ENCODE results near the gene THUMPD3.

Gene THUMPD3

DNA sequence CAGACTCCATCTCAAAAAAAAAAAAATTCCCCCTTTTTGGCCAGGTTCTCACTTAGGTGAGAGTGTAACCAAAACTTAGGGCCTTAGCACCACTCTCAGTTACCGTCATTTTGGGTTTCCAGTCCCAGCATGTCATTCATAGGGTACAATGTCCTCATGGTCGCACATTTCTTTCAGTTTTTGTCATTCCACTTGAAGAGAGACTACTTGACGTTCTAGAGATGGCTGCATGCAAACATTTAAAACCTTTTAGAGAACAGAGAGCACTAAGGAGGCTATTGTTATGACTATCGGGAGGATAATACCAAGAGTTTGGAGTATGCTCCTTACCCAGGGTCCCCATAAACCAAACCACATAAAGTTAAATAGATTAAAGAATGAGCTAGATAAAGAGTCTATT lies 37.9 kb upstream of the THUMPD3 start:
- WGBS (ENCODE audit: extremely low coverage, insufficient coverage, insufficient read length), result no CpG with 5 or more reads among the region's 4 CpGs
- Histone ChIP-seq H2BK12ac (ENCODE audit: low read length) (no peak overlapping the region), H4K12ac (ENCODE audit: low read depth, low read length) (no peak overlapping the region)

GRCh38 chr3:9327578-9327977 lies 35.3 kb upstream of the THUMPD3 start:
- no peaks in the 10 kb centered on the region for H3K79me2 ChIP-seq (ENCODE audit: control insufficient read depth, insufficient read depth, low read length, poor library complexity)
- H4K8ac ChIP-seq (ENCODE audit: low read depth, low read length), result no peak overlapping the region
- DNase-seq, result no peak
- no peak overlapping the region for H3K4me2 ChIP-seq (ENCODE audit: low read length)
- H2AFZ ChIP-seq (ENCODE audit: insufficient read depth, low read length, poor library complexity), result no peak overlapping the region
- no peak overlapping the region for H4K12ac ChIP-seq (ENCODE audit: low read depth, low read length)
- no CpG with 5 or more reads among the region's 1 CpG for WGBS (ENCODE audit: extremely low coverage, insufficient coverage, insufficient read length)
- H2AK5ac ChIP-seq (ENCODE audit: low read length), result no peak overlapping the region
- no peak overlapping the region for H2BK12ac ChIP-seq (ENCODE audit: low read length)
- H3K27ac ChIP-seq (ENCODE audit: low read depth, low read length), result no peak overlapping the region
- no peak overlapping the region for H3K23ac ChIP-seq (ENCODE audit: low read length)
- no peak overlapping the region for H3K4ac ChIP-seq (ENCODE audit: low read depth, low read length)
- no peaks in the 10 kb centered on the region for H3K4me1 ChIP-seq (ENCODE audit: control insufficient read depth in 1 of 2, insufficient read depth in 2 of 2, low read length in 2 of 2)
- no peaks in the 10 kb centered on the region for H3K36me3 ChIP-seq (ENCODE audit: control insufficient read depth in 1 of 2, insufficient read depth in 2 of 2, low read length in 2 of 2)
- no peak overlapping the region for H3K4me3 ChIP-seq (ENCODE audit: low read depth, low read length)
- no peak overlapping the region for H3K9ac ChIP-seq (ENCODE audit: low read length)
- H3K79me1 ChIP-seq (ENCODE audit: low read length), result no peaks in the 10 kb centered on the region
- H3K9me3 ChIP-seq (ENCODE audit: insufficient read depth, low read depth, low read length), result no peaks in the 10 kb centered on the region
- H3K18ac ChIP-seq (ENCODE audit: low read length), result no peak overlapping the region
- no peak overlapping the region for H2BK120ac ChIP-seq (ENCODE audit: insufficient read depth, low read length, poor library complexity)
- no peak overlapping the region for H4K91ac ChIP-seq (ENCODE audit: low read depth, low read length)
- no peak overlapping the region for H2BK5ac ChIP-seq (ENCODE audit: low read depth, low read length, poor library complexity)
- H3K27me3 ChIP-seq (ENCODE audit: insufficient read depth, low read length), result no peaks in the 10 kb centered on the region
- H3K14ac ChIP-seq (ENCODE audit: low read length), result no peak overlapping the region

More for the DNA sequence above, 37.9 kb upstream of the THUMPD3 start:
- no peak overlapping the region for H2BK5ac ChIP-seq (ENCODE audit: low read depth, low read length, poor library complexity)
- no peak for DNase-seq
- no peaks in the 10 kb centered on the region for H3K27me3 ChIP-seq (ENCODE audit: insufficient read depth, low read length)
- H3K79me1 ChIP-seq (ENCODE audit: low read length), result no peaks in the 10 kb centered on the region
- H4K8ac ChIP-seq (ENCODE audit: low read depth, low read length), result no peak overlapping the region
- no peak overlapping the region for H3K4me2 ChIP-seq (ENCODE audit: low read length)
- no peak overlapping the region for H3K4ac ChIP-seq (ENCODE audit: low read depth, low read length)
- H3K23ac ChIP-seq (ENCODE audit: low read length), result no peak overlapping the region
- no peak overlapping the region for H3K27ac ChIP-seq (ENCODE audit: low read depth, low read length)
- H2AFZ ChIP-seq (ENCODE audit: insufficient read depth, low read length, poor library complexity), result no peak overlapping the region
- no peaks in the 10 kb centered on the region for H3K4me1 ChIP-seq (ENCODE audit: control insufficient read depth in 1 of 2, insufficient read depth in 2 of 2, low read length in 2 of 2)
- no peak overlapping the region for H2AK5ac ChIP-seq (ENCODE audit: low read length)
- H3K4me3 ChIP-seq (ENCODE audit: low read depth, low read length), result no peak overlapping the region
- H4K91ac ChIP-seq (ENCODE audit: low read depth, low read length), result no peak overlapping the region
- H3K9me3 ChIP-seq (ENCODE audit: insufficient read depth, low read depth, low read length), result no peaks in the 10 kb centered on the region
- H3K79me2 ChIP-seq (ENCODE audit: control insufficient read depth, insufficient read depth, low read length, poor library complexity), result no peaks in the 10 kb centered on the region
- H3K14ac ChIP-seq (ENCODE audit: low read length), result no peak overlapping the region
- no peaks in the 10 kb centered on the region for H3K36me3 ChIP-seq (ENCODE audit: control insufficient read depth in 1 of 2, insufficient read depth in 2 of 2, low read length in 2 of 2)
- H3K18ac ChIP-seq (ENCODE audit: low read length), result no peak overlapping the region
- no peak overlapping the region for H3K9ac ChIP-seq (ENCODE audit: low read length)
- H2BK120ac ChIP-seq (ENCODE audit: insufficient read depth, low read length, poor library complexity), result no peak overlapping the region

DNA sequence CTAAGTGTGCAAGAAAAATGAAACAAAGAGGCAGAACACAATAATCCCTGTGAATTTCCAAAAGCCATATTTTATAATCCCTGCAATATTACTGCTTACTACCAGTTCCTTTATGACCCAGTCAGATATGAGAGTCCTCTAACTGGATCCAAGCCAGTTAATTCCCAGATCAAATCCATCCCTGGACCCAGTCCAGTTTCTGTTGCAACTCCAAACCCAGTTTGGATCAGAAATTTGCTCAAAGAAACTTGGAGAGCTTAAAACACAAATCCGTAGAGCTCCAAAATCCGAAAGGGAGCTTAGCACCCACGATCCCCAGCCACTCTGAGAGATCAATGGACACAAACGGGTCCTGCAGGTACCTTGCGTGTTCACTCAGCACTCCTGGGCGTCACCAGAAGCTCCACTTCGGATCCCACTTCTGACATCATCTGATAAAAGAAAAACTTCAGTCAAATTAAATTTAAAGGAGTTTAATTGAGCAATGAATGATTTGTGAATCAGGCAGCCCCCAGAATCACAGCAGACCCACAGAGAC lies 32.6 kb upstream of the THUMPD3 start:
- H3K23ac ChIP-seq (ENCODE audit: low read length), result no peak overlapping the region
- H3K14ac ChIP-seq (ENCODE audit: low read length), result no peak overlapping the region
- no peak overlapping the region for H3K4me3 ChIP-seq (ENCODE audit: low read depth, low read length)
- no peak overlapping the region for H3K4me2 ChIP-seq (ENCODE audit: low read length)
- H2BK12ac ChIP-seq (ENCODE audit: low read length), result no peak overlapping the region
- no peak overlapping the region for H4K91ac ChIP-seq (ENCODE audit: low read depth, low read length)
- H2AFZ ChIP-seq (ENCODE audit: insufficient read depth, low read length, poor library complexity), result no peak overlapping the region
- no peaks in the 10 kb centered on the region for H3K9me3 ChIP-seq (ENCODE audit: insufficient read depth, low read depth, low read length)
- H3K79me1 ChIP-seq (ENCODE audit: low read length), result no peaks in the 10 kb centered on the region
- H3K79me2 ChIP-seq (ENCODE audit: control insufficient read depth, insufficient read depth, low read length, poor library complexity), result no peaks in the 10 kb centered on the region
- no peak overlapping the region for H2AK5ac ChIP-seq (ENCODE audit: low read length)
- WGBS (ENCODE audit: extremely low coverage, insufficient coverage, insufficient read length), result no CpG with 5 or more reads among the region's 7 CpGs
- no peak overlapping the region for H3K9ac ChIP-seq (ENCODE audit: low read length)
- H3K27ac ChIP-seq (ENCODE audit: low read depth, low read length), result no peak overlapping the region
- H4K8ac ChIP-seq (ENCODE audit: low read depth, low read length), result no peak overlapping the region
- no peaks in the 10 kb centered on the region for H3K4me1 ChIP-seq (ENCODE audit: control insufficient read depth in 1 of 2, insufficient read depth in 2 of 2, low read length in 2 of 2)
- H2BK120ac ChIP-seq (ENCODE audit: insufficient read depth, low read length, poor library complexity), result no peak overlapping the region
- H3K27me3 ChIP-seq (ENCODE audit: insufficient read depth, low read length), result no peaks in the 10 kb centered on the region
- no peak for DNase-seq
- H4K12ac ChIP-seq (ENCODE audit: low read depth, low read length), result no peak overlapping the region
- no peak overlapping the region for H2BK5ac ChIP-seq (ENCODE audit: low read depth, low read length, poor library complexity)
- no peak overlapping the region for H3K18ac ChIP-seq (ENCODE audit: low read length)
- H3K4ac ChIP-seq (ENCODE audit: low read depth, low read length), result no peak overlapping the region
- no peaks in the 10 kb centered on the region for H3K36me3 ChIP-seq (ENCODE audit: control insufficient read depth in 1 of 2, insufficient read depth in 2 of 2, low read length in 2 of 2)

DNA sequence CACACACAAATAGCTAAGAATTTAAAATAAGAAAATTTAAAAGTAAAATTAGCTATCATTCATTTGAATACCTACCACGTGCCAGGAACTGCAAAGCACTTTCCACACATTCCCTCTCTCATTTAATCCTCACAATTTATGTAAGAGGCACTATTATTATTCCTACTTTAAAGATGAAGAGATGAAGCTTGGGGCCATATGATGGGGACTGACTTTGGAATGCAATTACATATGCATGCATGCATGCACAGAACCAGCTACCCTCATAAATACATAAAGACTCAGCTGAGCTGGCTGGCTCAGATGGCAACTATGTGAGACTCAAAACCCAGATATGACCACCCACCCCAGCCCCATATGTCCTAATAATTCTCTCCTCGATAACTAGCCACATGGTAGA lies 31.7 kb upstream of the THUMPD3 start:
- Histone ChIP-seq H3K4ac (ENCODE audit: low read depth, low read length) (no peak overlapping the region), H3K18ac (ENCODE audit: low read length) (no peak overlapping the region), H3K4me3 (ENCODE audit: low read depth, low read length) (no peak overlapping the region), H3K14ac (ENCODE audit: low read length) (no peak overlapping the region), H4K8ac (ENCODE audit: low read depth, low read length) (no peak overlapping the region), H2BK120ac (ENCODE audit: insufficient read depth, low read length, poor library complexity) (no peak overlapping the region), H3K79me1 (ENCODE audit: low read length) (no peaks in the 10 kb centered on the region), H2BK12ac (ENCODE audit: low read length) (no peak overlapping the region), H4K12ac (ENCODE audit: low read depth, low read length) (no peak overlapping the region), H3K4me2 (ENCODE audit: low read length) (no peak overlapping the region), H3K79me2 (ENCODE audit: control insufficient read depth, insufficient read depth, low read length, poor library complexity) (no peaks in the 10 kb centered on the region), H3K27ac (ENCODE audit: low read depth, low read length) (no peak overlapping the region), H4K91ac (ENCODE audit: low read depth, low read length) (no peak overlapping the region), H3K36me3 (ENCODE audit: control insufficient read depth in 1 of 2, insufficient read depth in 2 of 2, low read length in 2 of 2) (no peaks in the 10 kb centered on the region), H3K27me3 (ENCODE audit: insufficient read depth, low read length) (no peaks in the 10 kb centered on the region), H2AFZ (ENCODE audit: insufficient read depth, low read length, poor library complexity) (no peak overlapping the region), H3K4me1 (ENCODE audit: control insufficient read depth in 1 of 2, insufficient read depth in 2 of 2, low read length in 2 of 2) (no peaks in the 10 kb centered on the region), H2BK5ac (ENCODE audit: low read depth, low read length, poor library complexity) (no peak overlapping the region), H3K9me3 (ENCODE audit: insufficient read depth, low read depth, low read length) (no peaks in the 10 kb centered on the region), H3K9ac (ENCODE audit: low read length) (no peak overlapping the region), H3K23ac (ENCODE audit: low read length) (no peak overlapping the region), H2AK5ac (ENCODE audit: low read length) (no peak overlapping the region)
- no CpG with 5 or more reads among the region's 2 CpGs for WGBS (ENCODE audit: extremely low coverage, insufficient coverage, insufficient read length)
- no peak for DNase-seq
